Daoy (cell line): Measurements from ENCODE around the gene FAM174B. TPM values are rescaled to one million over a fixed set of nuclear protein-coding genes. Genes with fewer than 3 reads are reported as not detected.

Source experiments
- DNase-seq: peaks from one replicate; pipeline ENCODE4 v3.0.0-alpha.2; 2015; ENCODE audit warnings: low read depth
- total RNA-seq: library from RNA; depleted of rRNA; stranded (reverse); fragments of >200 nt; shearing (Covaris generic); gene quantifications from 2 replicates; pipeline ENCODE4 v1.2.3, GENCODE V29; 2014

FAM174B gene
- total RNA-seq, 1 experiment from 2014 or later, result 3.4 TPM

- DNase-seq, result no peak
Observed at GRCh38 chr15:92643849-92644815, 11.4 kb downstream of the FAM174B start.

- no peak for DNase-seq
Observed at GRCh38 chr15:92638709-92639365, 16.7 kb downstream of the FAM174B start.

GRCh38 chr15:92638291-92638708 lies 17.3 kb downstream of the FAM174B start:
- peak; percentile 40 for DNase-seq

- DNase-seq, result no peak
Observed at GRCh38 chr15:92637626-92638025, 17.9 kb downstream of the FAM174B start.

GRCh38 chr15:92636908-92637481 lies 18.6 kb downstream of the FAM174B start:
- DNase-seq, result peak; percentile 65

GRCh38 chr15:92636401-92636907 lies 19.1 kb downstream of the FAM174B start:
- DNase-seq, result no peak

- DNase-seq, result no peak
Observed at GRCh38 chr15:92634671-92635201, 20.8 kb downstream of the FAM174B start.

- DNase-seq, result no peak
Observed at GRCh38 chr15:92634060-92634459, 21.5 kb downstream of the FAM174B start.

- no peak for DNase-seq
Observed at GRCh38 chr15:92633418-92633817, 22.2 kb downstream of the FAM174B start.

GRCh38 chr15:92633001-92633400 lies 22.6 kb downstream of the FAM174B start:
- DNase-seq, result no peak

- no peak for DNase-seq
Observed at GRCh38 chr15:92631721-92632120, 23.9 kb downstream of the FAM174B start.

- no peak for DNase-seq
Observed at GRCh38 chr15:92629975-92630626, 25.5 kb downstream of the FAM174B start.

GRCh38 chr15:92629276-92629974 lies 26.1 kb downstream of the FAM174B start:
- DNase-seq, result no peak

- no peak for DNase-seq
Observed at GRCh38 chr15:92627014-92627413, 28.6 kb downstream of the FAM174B start.

GRCh38 chr15:92625251-92625980 lies 30.2 kb downstream of the FAM174B start:
- DNase-seq, result peak; percentile 73

GRCh38 chr15:92624401-92624991 lies 31.1 kb downstream of the FAM174B start:
- DNase-seq, result no peak

- DNase-seq, result no peak
Observed at GRCh38 chr15:92623435-92623834, 32.1 kb downstream of the FAM174B start.

- DNase-seq, result no peak
Observed at GRCh38 chr15:92621972-92622533, 33.5 kb downstream of the FAM174B start.

- no peak for DNase-seq
Observed at GRCh38 chr15:92620991-92621390, 34.6 kb downstream of the FAM174B start.
